ENCODE results near the gene CWF19L1. TPM values are rescaled to one million over a fixed set of nuclear protein-coding genes. Genes with fewer than 3 reads are reported as not detected.

The CWF19L1 gene
- total RNA-seq, 1 experiment from 2014 or later: 38.0 TPM

DNA sequence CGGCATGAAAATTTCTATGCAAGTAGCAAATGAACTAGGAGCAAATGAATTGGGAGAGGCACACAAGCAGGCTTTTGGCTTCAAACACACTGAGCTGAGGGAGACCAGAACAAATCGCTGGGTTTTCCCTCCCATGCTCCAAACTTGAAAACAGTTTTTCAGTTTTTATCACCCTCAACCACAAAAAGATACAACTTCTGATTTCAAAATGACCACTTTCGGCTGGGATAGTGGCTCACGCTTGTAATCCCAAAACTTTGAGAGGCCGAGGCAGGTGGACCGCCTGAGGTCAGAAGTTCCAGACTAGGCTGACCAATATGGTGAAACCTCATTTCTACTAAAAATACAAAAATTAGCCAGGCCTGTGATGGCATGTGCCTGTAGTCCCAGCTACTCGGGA is 29.0 kb downstream of the CWF19L1 start:
- Mint-ChIP-seq H3K27ac (no peak overlapping the region), H3K27me3 (ENCODE audit: low read depth) (no peaks in the 10 kb centered on the region), H3K9me3 (no peaks in the 10 kb centered on the region), H3K4me1 (no peaks in the 10 kb centered on the region), H3K4me3 (no peak overlapping the region), H3K36me3 (ENCODE audit: insufficient read depth in 1 of 3, low read depth in 3 of 3) (peaks cover 9 to 77% (median 57%) of the 10 kb centered on the region in 3 experiments; a peak in 6 of 7 replicates)
- H3K9me3 ChIP-seq (ENCODE audit: control insufficient read depth, low read depth, low read length): no peaks in the 10 kb centered on the region
- H3K9ac ChIP-seq (ENCODE audit: extremely low read depth, insufficient read length, low read length): no peak overlapping the region
- H2BK12ac ChIP-seq (ENCODE audit: insufficient read length, low read depth, low read length): no peak overlapping the region
- no peak overlapping the region for H3K56ac ChIP-seq (ENCODE audit: insufficient read length, low read depth, low read length)
- no peak for DNase-seq
- H3K27ac ChIP-seq (ENCODE audit: insufficient read length, low read depth, low read length): no peak overlapping the region
- no peak overlapping the region for H2AFZ ChIP-seq (ENCODE audit: low read length)
- no peak overlapping the region for H2BK20ac ChIP-seq (ENCODE audit: low read depth, low read length, poor library complexity, severe bottlenecking)
- H2BK5ac ChIP-seq (ENCODE audit: insufficient read length, low read length): no peak overlapping the region
- no peak overlapping the region for H2BK15ac ChIP-seq (ENCODE audit: low read depth, low read length)
- H3K14ac ChIP-seq (ENCODE audit: insufficient read depth, low read length): no peak overlapping the region
- no peaks in the 10 kb centered on the region for H3K4me1 ChIP-seq (ENCODE audit: insufficient read depth, low read length)
- H3K23me2 ChIP-seq (ENCODE audit: insufficient read length, low read depth, low read length, poor library complexity, severe bottlenecking): no peaks in the 10 kb centered on the region
- no peak overlapping the region for H3T11ph ChIP-seq (ENCODE audit: low read length)
- no peak overlapping the region for H4K91ac ChIP-seq (ENCODE audit: insufficient read length, low read depth, low read length)
- H2AK5ac ChIP-seq (ENCODE audit: insufficient read length, low read length): no peak overlapping the region
- no peaks in the 10 kb centered on the region for H3K79me1 ChIP-seq (ENCODE audit: insufficient read depth, low read depth, low read length, poor library complexity, severe bottlenecking)
- H4K20me1 ChIP-seq (ENCODE audit: control insufficient read depth, insufficient read depth, insufficient read length): no peaks in the 10 kb centered on the region
- H4K5ac ChIP-seq (ENCODE audit: insufficient read length, low read depth, low read length): no peak overlapping the region
- H3K79me2 ChIP-seq (ENCODE audit: insufficient read depth, low read length): no peaks in the 10 kb centered on the region
- TF ChIP-seq, protein P1, sequence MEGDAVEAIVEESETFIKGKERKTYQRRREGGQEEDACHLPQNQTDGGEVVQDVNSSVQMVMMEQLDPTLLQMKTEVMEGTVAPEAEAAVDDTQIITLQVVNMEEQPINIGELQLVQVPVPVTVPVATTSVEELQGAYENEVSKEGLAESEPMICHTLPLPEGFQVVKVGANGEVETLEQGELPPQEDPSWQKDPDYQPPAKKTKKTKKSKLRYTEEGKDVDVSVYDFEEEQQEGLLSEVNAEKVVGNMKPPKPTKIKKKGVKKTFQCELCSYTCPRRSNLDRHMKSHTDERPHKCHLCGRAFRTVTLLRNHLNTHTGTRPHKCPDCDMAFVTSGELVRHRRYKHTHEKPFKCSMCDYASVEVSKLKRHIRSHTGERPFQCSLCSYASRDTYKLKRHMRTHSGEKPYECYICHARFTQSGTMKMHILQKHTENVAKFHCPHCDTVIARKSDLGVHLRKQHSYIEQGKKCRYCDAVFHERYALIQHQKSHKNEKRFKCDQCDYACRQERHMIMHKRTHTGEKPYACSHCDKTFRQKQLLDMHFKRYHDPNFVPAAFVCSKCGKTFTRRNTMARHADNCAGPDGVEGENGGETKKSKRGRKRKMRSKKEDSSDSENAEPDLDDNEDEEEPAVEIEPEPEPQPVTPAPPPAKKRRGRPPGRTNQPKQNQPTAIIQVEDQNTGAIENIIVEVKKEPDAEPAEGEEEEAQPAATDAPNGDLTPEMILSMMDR (conservative IDR thresholded peaks at IDR 0.05): no peak
- H4K8ac ChIP-seq (replicated peaks; ENCODE audit: insufficient read length, low read depth, low read length): no peak overlapping the region
- H2BK120ac ChIP-seq (ENCODE audit: low read depth, low read length, poor library complexity, severe bottlenecking): no peak overlapping the region
- H3K18ac ChIP-seq (ENCODE audit: insufficient read length, low read depth, low read length): no peak overlapping the region
- no peak overlapping the region for H3K4ac ChIP-seq (ENCODE audit: low read depth, low read length)
- no peaks in the 10 kb centered on the region for H3K27me3 ChIP-seq (ENCODE audit: insufficient read depth, low read length)
- no peak overlapping the region for H3K23ac ChIP-seq (ENCODE audit: insufficient read length, low read depth, low read length)
- WGBS (ENCODE audit: extremely low coverage, insufficient read length, low lambda C conversion rate): no CpG with 5 or more reads among the region's 7 CpGs
- H3K4me2 ChIP-seq (ENCODE audit: insufficient read depth, insufficient read length, low read length): no peak overlapping the region
